ENCODE results near the gene TRIM63. TPM values are rescaled to one million over a fixed set of nuclear protein-coding genes. Genes with fewer than 3 reads are reported as not detected.

Gene TRIM63
- total RNA-seq, 3 donors from 2014 or later (not counting 1 experiment from before 2014, with no cell fraction given) = not detected

- H3K36me3 ChIP-seq (ENCODE audit: control insufficient read depth, insufficient read depth, low read length) = no peaks in the 10 kb centered on the region
- no peak overlapping the region for H3K4me3 Mint-ChIP-seq
- H3K4me3 ChIP-seq (ENCODE audit: low read length) = no peak overlapping the region
- peaks cover 6% of the 10 kb centered on the region for H3K4me1 ChIP-seq (ENCODE audit: control insufficient read depth, insufficient read depth, low read length)
- no peak for DNase-seq
- H3K27me3 Mint-ChIP-seq (ENCODE audit: low read depth in 2 of 2) = peaks cover 0 to 10% of the 10 kb centered on the region in 2 donors
- intact Hi-C loops (cut with micrococcal nuclease) = no loop called here
- no peaks in the 10 kb centered on the region for H3K9me3 ChIP-seq (ENCODE audit: control insufficient read depth, insufficient read depth, low read length)
- H3K9me3 Mint-ChIP-seq = no peaks in the 10 kb centered on the region
- H3K27ac Mint-ChIP-seq = no peak overlapping the region
- WGBS (ENCODE audit: insufficient coverage) = 61% methylated on average over 8 of the region's 8 CpGs
- no peaks in the 10 kb centered on the region for H3K27me3 ChIP-seq (ENCODE audit: control insufficient read depth, insufficient read depth, low read length)
- TF ChIP-seq CTCF (IDR thresholded peaks at IDR 0.05) = no peak
- no peak overlapping the region for H3K27ac ChIP-seq (ENCODE audit: low read length)
- H3K36me3 Mint-ChIP-seq = no peaks in the 10 kb centered on the region
- no peak for ATAC-seq
- peaks cover 5 to 8% of the 10 kb centered on the region in 2 donors for H3K4me1 Mint-ChIP-seq
These were observed 47.7 kb downstream of the TRIM63 start for GRCh38 chr1:26019641-26020315.

GRCh38 chr1:26017606-26018005 lies 49.8 kb downstream of the TRIM63 start:
- DNase-seq (no peak), ATAC-seq (no peak)
- Histone ChIP-seq H3K27ac (ENCODE audit: low read length) (no peak overlapping the region), H3K36me3 (ENCODE audit: control insufficient read depth, insufficient read depth, low read length) (no peaks in the 10 kb centered on the region), H3K4me1 (ENCODE audit: control insufficient read depth, insufficient read depth, low read length) (peaks cover 6% of the 10 kb centered on the region), H3K27me3 (ENCODE audit: control insufficient read depth, insufficient read depth, low read length) (no peaks in the 10 kb centered on the region), H3K9me3 (ENCODE audit: control insufficient read depth, insufficient read depth, low read length) (no peaks in the 10 kb centered on the region), H3K4me3 (ENCODE audit: low read length) (no peak overlapping the region)
- Mint-ChIP-seq H3K27me3 (ENCODE audit: low read depth in 2 of 2) (peaks cover 0 to 10% of the 10 kb centered on the region in 2 donors), H3K9me3 (no peaks in the 10 kb centered on the region), H3K4me1 (peaks cover 5 to 8% of the 10 kb centered on the region in 2 donors), H3K4me3 (no peak overlapping the region), H3K36me3 (no peaks in the 10 kb centered on the region), H3K27ac (no peak overlapping the region)
- WGBS (ENCODE audit: insufficient coverage) = 92% methylated on average over 5 of the region's 6 CpGs
- intact Hi-C loops (cut with micrococcal nuclease) = no loop called here
- TF ChIP-seq CTCF (IDR thresholded peaks at IDR 0.05) = no peak

GRCh38 chr1:26016953-26017545 lies 50.4 kb downstream of the TRIM63 start:
- Mint-ChIP-seq H3K4me3 (no peak overlapping the region), H3K36me3 (no peaks in the 10 kb centered on the region), H3K9me3 (no peaks in the 10 kb centered on the region), H3K27me3 (ENCODE audit: low read depth in 2 of 2) (peaks cover 0 to 10% of the 10 kb centered on the region in 2 donors), H3K4me1 (peaks cover 5 to 8% of the 10 kb centered on the region in 2 donors), H3K27ac (no peak overlapping the region)
- no peak for TF ChIP-seq CTCF (IDR thresholded peaks at IDR 0.05)
- Histone ChIP-seq H3K4me3 (ENCODE audit: low read length) (no peak overlapping the region), H3K36me3 (ENCODE audit: control insufficient read depth, insufficient read depth, low read length) (no peaks in the 10 kb centered on the region), H3K4me1 (ENCODE audit: control insufficient read depth, insufficient read depth, low read length) (peaks cover 6% of the 10 kb centered on the region), H3K27me3 (ENCODE audit: control insufficient read depth, insufficient read depth, low read length) (no peaks in the 10 kb centered on the region), H3K27ac (ENCODE audit: low read length) (no peak overlapping the region), H3K9me3 (ENCODE audit: control insufficient read depth, insufficient read depth, low read length) (no peaks in the 10 kb centered on the region)
- WGBS (ENCODE audit: insufficient coverage) = 34% methylated on average over 6 of the region's 6 CpGs
- ATAC-seq (peak; percentile 37 to 55 (median 54)), DNase-seq (peak in 1 of 2 donors; percentile 39)
- intact Hi-C loops (cut with micrococcal nuclease) = no loop called here
